Endothelial cell of umbilical vein (primary cell): ENCODE results near the gene ABCA7. TPM values are rescaled to one million over a fixed set of nuclear protein-coding genes. Genes with fewer than 3 reads are reported as not detected.

Source experiments
- BruUV-seq: library from RNA; stranded (reverse); fragments of 400-500 nt; replicated peaks from 2 replicates; lab custom pipeline; 2021; lab: Mats Ljungman, UMichigan
- CTCF ChIA-PET: fragments of 300-600, 350-600 bp; sonication (Branson Sonifier 250); formaldehyde crosslinking; loops from one replicate; lab custom pipeline; 2021; ENCODE audit warnings: antibody characterized with exemption, inconsistent platforms; lab: Charles Lee
- POLR2A ChIA-PET: fragments of 300-600, 350-600 bp; sonication (Branson Sonifier 250); formaldehyde crosslinking; loops from one replicate; lab custom pipeline; 2021; ENCODE audit warnings: antibody characterized with exemption, inconsistent platforms; lab: Charles Lee
- DNase-seq: peaks from one replicate; pipeline ENCODE4 v3.0.0-alpha.2; 2011; ENCODE audit warnings: low read depth, low spot score
- FAIRE-seq: peaks from 2 replicates; lab custom pipeline; 2011; peaks lifted over from hg19 to GRCh38; lab: Jason Lieb, UNC
- H2AFZ ChIP-seq: 2 replicates; pipeline ENCODE4 v1.6.0; 2012; ENCODE audit warnings: low read depth, low read length, control low read depth, inconsistent platforms
- H3K27ac ChIP-seq: 2 replicates; pipeline ENCODE4 v1.5.1; 2011; ENCODE audit warnings: low read depth, mild to moderate bottlenecking, control low read depth, low read length, moderate library complexity; ENCODE audit not compliant: insufficient read depth
- H3K27me3 ChIP-seq, 2 experiments: 2 replicates each; pipeline versions ENCODE4 v1.6.0 to v1.6.1; 2011; ENCODE audit warnings: low read length in 2 of 2, mixed read lengths in 1 of 2; ENCODE audit not compliant: control insufficient read depth in 2 of 2, insufficient read depth in 2 of 2
- H3K36me3 ChIP-seq, 2 experiments: 2 replicates in 1 of 2; 3 replicates in 1 of 2; pipeline ENCODE4 v1.5.1; 2011; ENCODE audit warnings: low read length in 2 of 2, mild to moderate bottlenecking in 1 of 2, moderate library complexity in 1 of 2; ENCODE audit not compliant: control insufficient read depth in 2 of 2, insufficient read depth in 2 of 2; ENCODE audit errors: extremely low read depth in 1 of 2
- H3K4me1 ChIP-seq: 3 replicates; pipeline ENCODE4 v1.5.1; 2011; ENCODE audit warnings: mild to moderate bottlenecking, low read length; ENCODE audit not compliant: control insufficient read depth, insufficient read depth; ENCODE audit errors: extremely low read depth
- H3K4me2 ChIP-seq: 2 replicates; pipeline ENCODE4 v1.6.1; 2011; ENCODE audit warnings: low read length, control low read depth, mixed read lengths; ENCODE audit not compliant: insufficient read depth
- H3K4me3 ChIP-seq, 3 experiments: fragments of 200-600 bp in 1 of 3; sonication (generic), shearing (Covaris generic) in 1 of 3; replicated peaks in 1 of 3; 2 replicates each; pipeline ENCODE4 v1.5.1; 2011 to 2016; ENCODE audit warnings: control low read depth in 3 of 3, low read length in 3 of 3, mild to moderate bottlenecking in 2 of 3, inconsistent platforms in 1 of 3, low read depth in 1 of 3, moderate library complexity in 1 of 3; ENCODE audit not compliant: insufficient read depth in 1 of 3
- H3K79me2 ChIP-seq: 2 replicates; pipeline ENCODE4 v1.6.0; 2012; ENCODE audit warnings: low read length, inconsistent platforms; ENCODE audit not compliant: control insufficient read depth, insufficient read depth
- H3K9ac ChIP-seq: replicated peaks from 2 replicates; pipeline ENCODE3; 2011; ENCODE audit warnings: low read length, control low read depth; ENCODE audit not compliant: insufficient read depth; ENCODE audit errors: extremely low read depth
- H3K9me1 ChIP-seq: replicated peaks from 3 replicates; pipeline ENCODE4 v1.6.0; 2011; ENCODE audit warnings: mild to moderate bottlenecking, low read length; ENCODE audit not compliant: control insufficient read depth, insufficient read depth; ENCODE audit errors: extremely low read depth
- H3K9me3 ChIP-seq: replicated peaks from 2 replicates; pipeline ENCODE4 v1.5.1; 2012; ENCODE audit warnings: low read length, inconsistent platforms; ENCODE audit not compliant: control insufficient read depth, insufficient read depth
- H4K20me1 ChIP-seq: replicated peaks from 2 replicates; pipeline ENCODE3; 2011; ENCODE audit warnings: mild to moderate bottlenecking, low read length; ENCODE audit not compliant: control insufficient read depth, insufficient read depth; ENCODE audit errors: extremely low read depth
- CTCF ChIP-seq, 2 donors: IDR thresholded peaks; 1 replicate in 1 of 2; 2 replicates in 1 of 2; pipeline ENCODE4 v1.5.1; 2011; ENCODE audit warnings: low read length in 2 of 2, mild to moderate bottlenecking in 2 of 2, moderate library complexity in 2 of 2, control low read depth in 1 of 2, inconsistent platforms in 1 of 2, low read depth in 1 of 2; ENCODE audit not compliant: insufficient read depth in 1 of 2; ENCODE audit errors: extremely low read depth in 1 of 2
- EZH2 ChIP-seq: IDR thresholded peaks from 2 replicates; pipeline ENCODE4 v1.6.1; 2012; ENCODE audit warnings: borderline replicate concordance, low read depth, mild to moderate bottlenecking, moderate library complexity, low read length, inconsistent platforms; ENCODE audit not compliant: severe bottlenecking
- FOS ChIP-seq: IDR thresholded peaks from 2 replicates; pipeline ENCODE4 v1.6.1; 2011; ENCODE audit warnings: mild to moderate bottlenecking, low read length, moderate library complexity, borderline replicate concordance; ENCODE audit not compliant: insufficient read depth
- GATA2 ChIP-seq: IDR thresholded peaks from 2 replicates; pipeline ENCODE4 v1.7.0; 2011; ENCODE audit warnings: low read depth, mild to moderate bottlenecking, moderate library complexity, mixed read lengths, low read length; ENCODE audit not compliant: insufficient read length, insufficient read depth
- JUN ChIP-seq: IDR thresholded peaks from 2 replicates; pipeline ENCODE4 v1.6.1; 2011; ENCODE audit warnings: borderline replicate concordance, low read depth; ENCODE audit not compliant: insufficient read length, insufficient read depth
- MAX ChIP-seq: IDR thresholded peaks from 2 replicates; pipeline ENCODE4 v1.6.1; 2011; ENCODE audit not compliant: insufficient read depth, insufficient read length
- MYC ChIP-seq: IDR thresholded peaks from one replicate; pipeline ENCODE4 v1.6.1; 2011; ENCODE audit warnings: mild to moderate bottlenecking, low read depth, low read length
- POLR2A ChIP-seq: IDR thresholded peaks from 2 replicates; pipeline ENCODE4 v1.6.1; 2012; ENCODE audit warnings: low read depth, mild to moderate bottlenecking, control low read depth, low read length
- POLR2AphosphoS5 ChIP-seq: IDR thresholded peaks from 2 replicates; pipeline ENCODE4 v1.6.1; 2012; ENCODE audit warnings: low read depth, mild to moderate bottlenecking, control low read depth, low read length, moderate library complexity; ENCODE audit not compliant: insufficient read depth
- dilution Hi-C: fragments of 300-500 bp; cut with MboI; formaldehyde crosslinking; loops from one replicate; pipeline ENCODE4 v1.15.0; 2019; ENCODE audit warnings: low sequenced_read_pairs; ENCODE audit not compliant: extremely low pct_ligation_motif_present
- intact Hi-C: fragments of 100-400 bp; cut with micrococcal nuclease; formaldehyde crosslinking; loops from one replicate; pipeline ENCODE4 v1.10.0; 2022
- polyA plus RNA-seq, 4 experiments: library from polyadenylated mRNA; depleted of rRNA in 3 of 4; stranded (reverse) in 3 of 4; unstranded in 1 of 4; fragments of >200 nt; gene quantifications; 2 replicates each; pipeline versions ENCODE4 v1.2.1 to v1.2.3, GENCODE V29; 2011 to 2012; ENCODE audit warnings: missing spikeins in 1 of 4
- total RNA-seq: library from RNA; stranded (reverse); gene quantifications from 2 replicates; pipeline ENCODE4 v1.2.3, GENCODE V29; 2021

ABCA7 gene
- total and polyA plus RNA-seq, 2 donors (not counting 3 experiments of a cell fraction or from before 2014, with no cell fraction given): 5.7 to 9.8 TPM

GRCh38 chr19:1062387-1063029 lies 22.6 kb downstream of the ABCA7 start:
- Histone ChIP-seq H3K36me3 (no peaks in the 10 kb centered on the region), H3K4me3 (no peak overlapping the region), H2AFZ (no peak overlapping the region), H4K20me1 (no peaks in the 10 kb centered on the region), H3K27ac (no peak overlapping the region), H3K4me1 (peaks cover 18% of the 10 kb centered on the region), H3K79me2 (no peaks in the 10 kb centered on the region), H3K4me2 (no peak overlapping the region), H3K9ac (no peak overlapping the region), H3K9me3 (no peaks in the 10 kb centered on the region), H3K27me3 (no peaks in the 10 kb centered on the region), H3K9me1 (no peaks in the 10 kb centered on the region)
- no peak for FAIRE-seq
- DNase-seq: no peak
- CTCF ChIA-PET: no interaction called here
- BruUV-seq: no TSS peak
- dilution Hi-C loops (no loop called here), intact Hi-C loops (no loop called here)
- TF ChIP-seq MAX: no peak
- no peak for TF ChIP-seq FOS
- no peak for TF ChIP-seq MYC
- TF ChIP-seq EZH2: no peak
- TF ChIP-seq GATA2: no peak
- TF ChIP-seq JUN: no peak
- TF ChIP-seq POLR2AphosphoS5: no peak
- TF ChIP-seq POLR2A: no peak
- TF ChIP-seq CTCF (IDR thresholded peaks at IDR 0.05; ENCODE audit: extremely low read depth in 1 of 2, insufficient read depth in 1 of 2, low read depth in 1 of 2, low read length in 2 of 2): no peak
- POLR2A ChIA-PET: no interaction called here
